ENCODE data around the gene TET1. TPM values are rescaled to one million over a fixed set of nuclear protein-coding genes. Genes with fewer than 3 reads are reported as not detected.

The TET1 gene
- total and polyA plus RNA-seq, 9 of the 15 experiments (the other 6 are each of a cell fraction or from before 2014, with no cell fraction given), result 2.6 to 21.3 (median 11.6) TPM

GRCh38 chr10:68600041-68600778 lies 40.1 kb downstream of the TET1 start (continued):
- TF ChIP-seq GABPB1 (CRISPR knock-in tag; IDR thresholded peaks at IDR 0.05) (0 out of 2 replicates have a peak, but pooled peaks have one; percentile 54), FOXM1 (IDR thresholded peaks at IDR 0.05; ENCODE audit: low read depth) (0 out of 2 replicates have a peak, but pooled peaks have one; percentile 22), FOXM1 (CRISPR knock-in tag; IDR thresholded peaks at IDR 0.05; ENCODE audit: low read depth) (0 out of 2 replicates have a peak, but pooled peaks have one; percentile 24), MTA1 (IDR thresholded peaks at IDR 0.05; ENCODE audit: borderline replicate concordance) (0 out of 2 replicates have a peak, but pooled peaks have one; percentile 8), ADNP (tag; IDR thresholded peaks at IDR 0.05) (no peak), KDM1A (IDR thresholded peaks at IDR 0.05) (peak in 1 of 2 experiments; percentile 62; a peak in 1 of 4 replicates), NEUROD1 (IDR thresholded peaks at IDR 0.05; ENCODE audit: borderline replicate concordance, low read depth, low read length, partially characterized antibody) (peak; percentile 97), ZBTB11 (CRISPR knock-in tag; IDR thresholded peaks at IDR 0.05) (peak in 2 of 3 experiments; percentile 17 to 64; a peak in 2 of 6 replicates), KDM4B (IDR thresholded peaks at IDR 0.05; ENCODE audit: borderline replicate concordance in 2 of 2, low read depth in 1 of 2) (0 out of 4 replicates have a peak, but pooled peaks of 1 of the 2 experiments have one; percentile 55), RBBP5 (IDR thresholded peaks at IDR 0.05; ENCODE audit: borderline replicate concordance, insufficient read depth, low read length, poor library complexity, severe bottlenecking) (peak; percentile 71), CXXC5 (CRISPR knock-in tag; IDR thresholded peaks at IDR 0.05) (peak; percentile 50; the same call in 1 of the 2 replicates), ZNF12 (CRISPR knock-in tag; IDR thresholded peaks at IDR 0.05) (peak; percentile 65; the same call in 1 of the 2 replicates)
- TF ChIP-seq, protein P1, sequence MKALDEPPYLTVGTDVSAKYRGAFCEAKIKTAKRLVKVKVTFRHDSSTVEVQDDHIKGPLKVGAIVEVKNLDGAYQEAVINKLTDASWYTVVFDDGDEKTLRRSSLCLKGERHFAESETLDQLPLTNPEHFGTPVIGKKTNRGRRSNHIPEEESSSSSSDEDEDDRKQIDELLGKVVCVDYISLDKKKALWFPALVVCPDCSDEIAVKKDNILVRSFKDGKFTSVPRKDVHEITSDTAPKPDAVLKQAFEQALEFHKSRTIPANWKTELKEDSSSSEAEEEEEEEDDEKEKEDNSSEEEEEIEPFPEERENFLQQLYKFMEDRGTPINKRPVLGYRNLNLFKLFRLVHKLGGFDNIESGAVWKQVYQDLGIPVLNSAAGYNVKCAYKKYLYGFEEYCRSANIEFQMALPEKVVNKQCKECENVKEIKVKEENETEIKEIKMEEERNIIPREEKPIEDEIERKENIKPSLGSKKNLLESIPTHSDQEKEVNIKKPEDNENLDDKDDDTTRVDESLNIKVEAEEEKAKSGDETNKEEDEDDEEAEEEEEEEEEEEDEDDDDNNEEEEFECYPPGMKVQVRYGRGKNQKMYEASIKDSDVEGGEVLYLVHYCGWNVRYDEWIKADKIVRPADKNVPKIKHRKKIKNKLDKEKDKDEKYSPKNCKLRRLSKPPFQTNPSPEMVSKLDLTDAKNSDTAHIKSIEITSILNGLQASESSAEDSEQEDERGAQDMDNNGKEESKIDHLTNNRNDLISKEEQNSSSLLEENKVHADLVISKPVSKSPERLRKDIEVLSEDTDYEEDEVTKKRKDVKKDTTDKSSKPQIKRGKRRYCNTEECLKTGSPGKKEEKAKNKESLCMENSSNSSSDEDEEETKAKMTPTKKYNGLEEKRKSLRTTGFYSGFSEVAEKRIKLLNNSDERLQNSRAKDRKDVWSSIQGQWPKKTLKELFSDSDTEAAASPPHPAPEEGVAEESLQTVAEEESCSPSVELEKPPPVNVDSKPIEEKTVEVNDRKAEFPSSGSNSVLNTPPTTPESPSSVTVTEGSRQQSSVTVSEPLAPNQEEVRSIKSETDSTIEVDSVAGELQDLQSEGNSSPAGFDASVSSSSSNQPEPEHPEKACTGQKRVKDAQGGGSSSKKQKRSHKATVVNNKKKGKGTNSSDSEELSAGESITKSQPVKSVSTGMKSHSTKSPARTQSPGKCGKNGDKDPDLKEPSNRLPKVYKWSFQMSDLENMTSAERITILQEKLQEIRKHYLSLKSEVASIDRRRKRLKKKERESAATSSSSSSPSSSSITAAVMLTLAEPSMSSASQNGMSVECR (CRISPR knock-in tag; IDR thresholded peaks at IDR 0.05), result 0 out of 2 replicates have a peak, but pooled peaks have one; percentile 25
- TF ChIP-seq, protein P2, sequence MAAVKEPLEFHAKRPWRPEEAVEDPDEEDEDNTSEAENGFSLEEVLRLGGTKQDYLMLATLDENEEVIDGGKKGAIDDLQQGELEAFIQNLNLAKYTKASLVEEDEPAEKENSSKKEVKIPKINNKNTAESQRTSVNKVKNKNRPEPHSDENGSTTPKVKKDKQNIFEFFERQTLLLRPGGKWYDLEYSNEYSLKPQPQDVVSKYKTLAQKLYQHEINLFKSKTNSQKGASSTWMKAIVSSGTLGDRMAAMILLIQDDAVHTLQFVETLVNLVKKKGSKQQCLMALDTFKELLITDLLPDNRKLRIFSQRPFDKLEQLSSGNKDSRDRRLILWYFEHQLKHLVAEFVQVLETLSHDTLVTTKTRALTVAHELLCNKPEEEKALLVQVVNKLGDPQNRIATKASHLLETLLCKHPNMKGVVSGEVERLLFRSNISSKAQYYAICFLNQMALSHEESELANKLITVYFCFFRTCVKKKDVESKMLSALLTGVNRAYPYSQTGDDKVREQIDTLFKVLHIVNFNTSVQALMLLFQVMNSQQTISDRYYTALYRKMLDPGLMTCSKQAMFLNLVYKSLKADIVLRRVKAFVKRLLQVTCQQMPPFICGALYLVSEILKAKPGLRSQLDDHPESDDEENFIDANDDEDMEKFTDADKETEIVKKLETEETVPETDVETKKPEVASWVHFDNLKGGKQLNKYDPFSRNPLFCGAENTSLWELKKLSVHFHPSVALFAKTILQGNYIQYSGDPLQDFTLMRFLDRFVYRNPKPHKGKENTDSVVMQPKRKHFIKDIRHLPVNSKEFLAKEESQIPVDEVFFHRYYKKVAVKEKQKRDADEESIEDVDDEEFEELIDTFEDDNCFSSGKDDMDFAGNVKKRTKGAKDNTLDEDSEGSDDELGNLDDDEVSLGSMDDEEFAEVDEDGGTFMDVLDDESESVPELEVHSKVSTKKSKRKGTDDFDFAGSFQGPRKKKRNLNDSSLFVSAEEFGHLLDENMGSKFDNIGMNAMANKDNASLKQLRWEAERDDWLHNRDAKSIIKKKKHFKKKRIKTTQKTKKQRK (IDR thresholded peaks at IDR 0.05; ENCODE audit: borderline replicate concordance, low read depth, low read length), result no peak

Data from K562 (cell line).